Esophagus (tissue), 2 donors: ENCODE results near the gene STAT3. TPM values are rescaled to one million over a fixed set of nuclear protein-coding genes. Genes with fewer than 3 reads are reported as not detected.
A peak's percentile ranks its signal among the peaks of the same experiment; 100 is the strongest.
"Not testable (repeated sequence)": the region's sequence is repeated elsewhere in the genome, so short reads cannot be mapped to it uniquely, and the experiment has no call there.

Source experiments
- H3K27ac ChIP-seq, 2 donors: one replicate each; pipeline ENCODE4 v1.5.1; 2013; ENCODE audit warnings: low read depth in 2 of 2, mild to moderate bottlenecking in 2 of 2, inconsistent platforms in 1 of 2, low read length in 1 of 2, moderate library complexity in 1 of 2
- H3K27me3 ChIP-seq, 2 donors: one replicate each; pipeline ENCODE4 v1.6.1; 2013; ENCODE audit warnings: low read length in 2 of 2, control low read depth in 1 of 2, mild to moderate bottlenecking in 1 of 2; ENCODE audit not compliant: insufficient read depth in 2 of 2, control insufficient read depth in 1 of 2
- H3K36me3 ChIP-seq, 2 donors: one replicate each; pipeline ENCODE4 v1.6.1; 2013; ENCODE audit warnings: low read length in 1 of 2; ENCODE audit not compliant: control insufficient read depth in 2 of 2, insufficient read depth in 2 of 2
- H3K4me1 ChIP-seq, 2 donors: one replicate each; pipeline ENCODE4 v1.6.1; 2013; ENCODE audit warnings: low read length in 1 of 2; ENCODE audit not compliant: control insufficient read depth in 2 of 2, insufficient read depth in 2 of 2
- H3K4me3 ChIP-seq, 2 donors: one replicate each; pipeline ENCODE4 v1.5.1; 2013; ENCODE audit warnings: low read length in 2 of 2, mild to moderate bottlenecking in 2 of 2, low read depth in 1 of 2, moderate library complexity in 1 of 2
- H3K9me3 ChIP-seq, 2 donors: one replicate each; pipeline ENCODE4 v1.6.1; 2013; ENCODE audit warnings: mild to moderate bottlenecking in 2 of 2, low read depth in 1 of 2, low read length in 1 of 2, moderate library complexity in 1 of 2; ENCODE audit not compliant: control insufficient read depth in 2 of 2, insufficient read depth in 1 of 2
- WGBS, 2 donors: extraction: QIAGEN DNeasy Blood & Tissue Kit; methylation state at CpG; one replicate each; pipeline ENCODE4 v1.1.7; 2013; 5-methylcytosine and 5-hydroxymethylcytosine counted together
- polyA plus RNA-seq, 2 donors: library from polyadenylated mRNA; stranded (reverse); fragments of 200-250 nt; gene quantifications; one replicate each; pipeline ENCODE4 v1.2.3, GENCODE V29; 2013
- donor health status: healthy with polysubstance abuse.
- donor health status: Bipolar disorder and iron deficiency.

Gene STAT3
- polyA plus RNA-seq, 2 donors: 30.8 to 64.2 TPM

DNA sequence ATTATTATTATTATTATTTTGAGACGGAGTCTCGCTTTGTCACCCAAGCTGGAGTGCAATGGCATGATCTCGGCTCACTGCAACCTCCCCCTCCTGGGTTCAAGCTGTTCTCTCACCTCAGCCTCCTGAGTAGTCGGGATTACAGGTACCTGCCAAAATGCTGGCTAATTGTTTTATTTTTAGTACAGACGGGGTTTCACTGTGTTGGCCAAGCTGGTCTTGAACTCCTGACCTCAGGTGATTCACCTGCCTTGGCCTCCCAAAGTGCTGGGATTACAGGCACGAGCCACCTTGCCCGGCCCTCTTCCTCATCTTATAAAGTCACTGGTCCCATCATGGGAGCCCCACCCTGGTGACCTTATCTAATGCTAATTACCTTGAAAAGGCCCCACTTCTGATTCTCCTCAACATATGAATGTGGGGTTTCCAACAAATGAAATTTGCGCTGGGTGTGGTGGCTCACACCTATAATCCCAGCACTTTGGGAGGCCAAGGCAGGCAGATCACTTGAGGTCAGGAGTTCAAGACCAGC, 12.7 kb upstream of the STAT3 start:
- H3K36me3 ChIP-seq: peaks cover 0 to 14% of the 10 kb centered on the region in 2 donors
- not testable (repeated sequence) for H3K4me3 ChIP-seq, H3K4me1 ChIP-seq, H3K27me3 ChIP-seq, H3K9me3 ChIP-seq
- 67 to 73% methylated on average over 8 of the region's 8 CpGs for WGBS, 2 donors
- H3K27ac ChIP-seq: peak overlapping the region in 1 of 2 donors; percentile 26

GRCh38 chr17:42399948-42400843, 12.0 kb upstream of the STAT3 start:
- Histone ChIP-seq H3K9me3 (no peaks in the 10 kb centered on the region), H3K27me3 (no peaks in the 10 kb centered on the region), H3K36me3 (peaks cover 0 to 13% of the 10 kb centered on the region in 2 donors), H3K27ac (no peak overlapping the region), H3K4me3 (no peak overlapping the region), H3K4me1 (no peaks in the 10 kb centered on the region)
- WGBS, 2 donors: 75 to 81% methylated on average over 6 of the region's 6 CpGs

DNA sequence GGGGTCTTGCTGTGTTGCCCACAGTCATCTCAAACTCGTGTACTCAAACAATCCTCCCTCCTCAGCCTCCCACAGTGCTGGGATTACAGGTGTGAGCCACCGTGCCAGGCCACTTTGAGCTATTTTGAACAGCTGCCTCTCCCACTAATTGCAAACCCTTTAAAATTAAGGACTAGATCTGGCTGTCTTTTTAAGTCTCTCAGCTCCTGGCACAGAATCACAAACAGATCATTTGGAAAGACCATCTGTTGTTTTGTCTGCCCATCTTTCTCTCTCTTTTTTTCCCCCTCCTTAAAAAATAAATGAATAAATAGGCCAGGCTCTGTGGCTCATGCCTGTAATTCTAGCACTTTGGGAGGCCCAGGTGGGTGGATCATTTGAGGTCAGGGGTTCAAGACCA, 10.9 kb upstream of the STAT3 start:
- H3K4me3 ChIP-seq: no peak overlapping the region
- H3K36me3 ChIP-seq: peaks cover 0 to 3% of the 10 kb centered on the region in 2 donors
- H3K27ac ChIP-seq: no peak overlapping the region
- H3K27me3 ChIP-seq: no peaks in the 10 kb centered on the region
- H3K9me3 ChIP-seq: no peaks in the 10 kb centered on the region
- no peaks in the 10 kb centered on the region for H3K4me1 ChIP-seq
- WGBS, 2 donors: 49 to 54% methylated on average over 2 of the region's 2 CpGs

- H3K36me3 ChIP-seq, H3K27me3 ChIP-seq, H3K9me3 ChIP-seq, H3K4me1 ChIP-seq, H3K27ac ChIP-seq, H3K4me3 ChIP-seq: not testable (repeated sequence)
- 97 to 98% methylated on average over 8 of the region's 8 CpGs for WGBS, 2 donors
These were observed 7.4 kb upstream of the STAT3 start for GRCh38 chr17:42395601-42396000.

GRCh38 chr17:42394838-42395237, 6.6 kb upstream of the STAT3 start:
- no peaks in the 10 kb centered on the region for H3K4me1 ChIP-seq
- no peak overlapping the region for H3K4me3 ChIP-seq
- peak overlapping the region in 1 of 2 donors; percentile 21 for H3K27ac ChIP-seq
- WGBS, 2 donors: 71 to 81% methylated on average over 4 of the region's 4 CpGs
- no peaks in the 10 kb centered on the region for H3K27me3 ChIP-seq
- no peaks in the 10 kb centered on the region for H3K36me3 ChIP-seq
- H3K9me3 ChIP-seq: no peaks in the 10 kb centered on the region

DNA sequence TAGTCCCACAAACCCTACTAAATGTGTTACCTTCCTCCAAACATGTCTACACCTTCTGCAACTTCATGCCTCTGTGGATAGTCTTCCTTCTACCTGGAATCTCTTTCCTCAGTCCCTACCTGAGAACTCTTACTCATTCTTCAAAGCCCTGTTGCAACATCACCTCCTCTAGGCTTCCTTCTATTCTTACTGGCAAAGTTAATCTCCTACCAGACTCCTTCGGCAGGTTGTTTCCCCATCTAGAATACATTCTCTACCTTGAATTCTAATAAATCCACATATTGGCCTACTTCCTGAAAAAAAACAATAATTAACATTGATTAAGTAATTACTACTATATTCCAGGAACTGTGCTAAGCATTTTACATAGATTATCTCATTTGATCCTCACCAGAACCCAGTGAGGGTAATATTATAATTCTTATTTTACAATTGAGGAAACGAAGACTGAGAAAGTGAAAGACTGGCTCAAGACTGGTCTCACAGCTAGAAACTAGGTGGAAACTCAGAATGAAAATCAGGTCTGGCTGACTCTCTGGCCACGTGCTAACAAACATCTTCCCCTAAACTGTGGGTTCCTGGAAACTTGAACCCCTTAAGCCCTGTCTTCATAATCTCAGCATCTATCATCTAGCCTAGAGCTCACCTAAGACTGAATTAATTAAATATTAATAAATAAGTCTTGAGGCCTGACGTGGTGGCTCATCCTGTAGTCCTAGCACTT, 4.6 kb upstream of the STAT3 start:
- 68 to 71% methylated on average over 4 of the region's 4 CpGs for WGBS, 2 donors
- no peaks in the 10 kb centered on the region for H3K27me3 ChIP-seq
- no peaks in the 10 kb centered on the region for H3K9me3 ChIP-seq
- peak overlapping the region in 1 of 2 donors; percentile 63 for H3K27ac ChIP-seq
- no peak overlapping the region for H3K4me3 ChIP-seq
- H3K4me1 ChIP-seq: no peaks in the 10 kb centered on the region
- no peaks in the 10 kb centered on the region for H3K36me3 ChIP-seq

- H3K4me3 ChIP-seq, H3K36me3 ChIP-seq, H3K9me3 ChIP-seq, H3K27ac ChIP-seq, H3K4me1 ChIP-seq, H3K27me3 ChIP-seq: not testable (repeated sequence)
- 89 to 91% methylated on average over 8 of the region's 8 CpGs for WGBS, 2 donors
These were observed 3.2 kb upstream of the STAT3 start for GRCh38 chr17:42391439-42391838.

DNA sequence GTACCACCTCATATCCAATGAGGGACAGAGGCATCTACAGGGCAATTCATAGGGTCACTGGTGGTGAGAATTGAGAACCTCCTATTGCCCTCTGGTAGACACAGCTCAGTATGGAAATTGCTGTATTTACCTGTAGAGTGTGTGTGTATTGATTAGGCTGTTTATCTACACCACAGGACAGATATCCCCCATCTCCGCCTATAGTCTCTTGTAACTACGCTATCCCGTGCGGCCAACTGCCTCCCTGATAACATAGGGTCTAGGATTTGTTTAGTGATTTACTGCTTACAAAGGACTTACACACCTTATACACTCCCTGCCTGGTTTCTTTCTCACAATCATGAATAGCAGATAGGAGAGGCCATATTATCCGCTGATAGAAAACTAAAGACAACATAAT, 1.7 kb upstream of the STAT3 start:
- peak overlapping the region in 1 of 2 donors; percentile 29 for H3K27ac ChIP-seq
- no peaks in the 10 kb centered on the region for H3K9me3 ChIP-seq
- H3K36me3 ChIP-seq: no peaks in the 10 kb centered on the region
- H3K27me3 ChIP-seq: no peaks in the 10 kb centered on the region
- H3K4me1 ChIP-seq: peaks cover 0 to 2% of the 10 kb centered on the region in 2 donors
- H3K4me3 ChIP-seq: no peak overlapping the region
- 78 to 98% methylated on average over 5 of the region's 5 CpGs for WGBS, 2 donors

GRCh38 chr17:42389135-42389417, 834 bp upstream of the STAT3 start:
- Histone ChIP-seq H3K4me1 (peaks cover 0 to 2% of the 10 kb centered on the region in 2 donors), H3K9me3 (no peaks in the 10 kb centered on the region), H3K36me3 (no peaks in the 10 kb centered on the region), H3K4me3 (peak overlapping the region; percentile 39 to 49), H3K27ac (peak overlapping the region; percentile 98 to 99), H3K27me3 (no peaks in the 10 kb centered on the region)
- WGBS, 2 donors: 2 to 3% methylated on average over 11 of the region's 11 CpGs
